GM21360 (cell line): ENCODE measurements around the gene GADL1.

Experiments
- ATAC-seq: cut with Tn5 transposase; IDR thresholded peaks from one replicate; pipeline ENCODE4 v1.9.1; 2021; ENCODE audit warnings: mild to moderate bottlenecking, moderate library complexity; ENCODE audit not compliant: unreplicated experiment

GADL1 gene

DNA sequence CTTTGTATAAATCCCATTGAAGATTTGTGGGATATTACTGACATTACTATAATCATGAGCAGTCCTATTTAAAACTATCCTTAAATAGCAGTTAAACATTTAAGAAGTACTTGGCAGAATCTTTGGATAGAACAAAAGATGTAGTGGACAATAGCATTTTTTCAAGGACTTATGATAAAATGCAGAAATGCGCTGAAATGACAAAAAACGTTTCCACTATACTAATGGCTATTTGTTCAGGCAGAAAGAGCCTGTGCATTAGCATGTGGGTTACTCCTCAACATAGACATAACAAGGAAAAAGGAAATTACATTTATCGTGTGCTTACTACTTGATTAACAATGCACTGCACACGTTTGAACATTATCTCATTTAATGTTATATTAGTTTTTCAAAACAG, 80.7 kb downstream of the GADL1 start:
- ATAC-seq = no peak

GRCh38 chr3:30811151-30811795, 83.2 kb downstream of the GADL1 start:
- ATAC-seq = no peak

DNA sequence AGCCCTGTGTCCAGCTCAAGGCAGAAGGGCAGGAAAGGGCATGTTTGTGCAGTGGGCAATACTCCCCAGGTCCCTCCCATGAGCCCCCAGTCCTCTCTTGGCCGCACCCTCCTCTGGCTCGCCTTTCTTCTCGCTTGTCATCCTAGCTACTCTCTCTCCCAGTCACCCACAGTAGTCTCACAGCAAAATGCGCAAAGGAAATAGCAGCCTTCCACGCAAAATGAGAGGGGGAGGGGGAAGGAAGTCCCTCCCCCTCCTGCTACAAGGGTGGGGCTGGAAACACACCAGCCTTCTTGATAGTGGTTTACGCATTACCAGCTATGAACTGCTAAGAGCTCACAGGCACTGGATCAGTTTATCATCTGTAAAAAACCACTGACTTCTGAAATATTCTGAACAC, 83.8 kb downstream of the GADL1 start:
- ATAC-seq = no peak

GRCh38 chr3:30805695-30806094, 88.8 kb downstream of the GADL1 start:
- no peak for ATAC-seq

GRCh38 chr3:30804984-30805383, 89.5 kb downstream of the GADL1 start:
- no peak for ATAC-seq

DNA sequence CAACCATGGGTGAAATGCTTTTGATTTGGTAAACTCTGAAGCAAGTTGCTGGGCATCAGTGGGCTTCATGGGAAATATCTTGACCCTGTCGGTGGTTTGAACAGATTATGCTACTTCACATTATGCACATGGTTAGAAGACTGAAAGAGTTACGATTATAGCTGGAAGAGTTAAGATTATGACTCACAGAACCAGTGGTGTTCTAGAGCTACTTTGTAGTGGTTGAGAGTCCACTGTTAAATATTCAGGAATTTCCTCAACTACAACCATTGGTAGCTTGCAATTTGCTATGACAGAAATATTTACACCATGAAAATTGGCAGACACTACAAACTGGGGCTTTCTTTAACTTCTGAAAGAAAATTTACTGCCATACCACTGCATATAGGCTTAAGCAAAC, 99.3 kb downstream of the GADL1 start:
- no peak for ATAC-seq

DNA sequence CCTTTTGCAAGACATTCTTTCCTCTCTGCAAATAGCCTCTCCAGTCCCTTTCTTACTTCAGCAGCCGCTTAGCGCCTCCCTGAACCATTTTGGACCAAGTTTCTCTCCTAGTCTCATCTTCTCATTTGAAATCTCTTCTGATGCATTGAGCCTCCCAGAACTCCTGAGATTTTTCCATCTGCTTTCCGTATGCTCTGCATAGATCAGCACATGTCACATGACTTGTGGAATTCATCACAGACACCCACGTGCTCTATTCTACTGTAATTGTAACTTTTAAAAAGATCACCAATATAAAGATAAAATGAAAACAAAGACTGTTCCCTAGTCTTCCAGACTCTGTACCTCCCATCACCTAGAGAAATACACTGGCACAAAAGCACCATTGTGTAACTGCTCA, 100.7 kb downstream of the GADL1 start:
- ATAC-seq = no peak

GRCh38 chr3:30790150-30790549, 104.3 kb downstream of the GADL1 start:
- ATAC-seq = no peak

DNA sequence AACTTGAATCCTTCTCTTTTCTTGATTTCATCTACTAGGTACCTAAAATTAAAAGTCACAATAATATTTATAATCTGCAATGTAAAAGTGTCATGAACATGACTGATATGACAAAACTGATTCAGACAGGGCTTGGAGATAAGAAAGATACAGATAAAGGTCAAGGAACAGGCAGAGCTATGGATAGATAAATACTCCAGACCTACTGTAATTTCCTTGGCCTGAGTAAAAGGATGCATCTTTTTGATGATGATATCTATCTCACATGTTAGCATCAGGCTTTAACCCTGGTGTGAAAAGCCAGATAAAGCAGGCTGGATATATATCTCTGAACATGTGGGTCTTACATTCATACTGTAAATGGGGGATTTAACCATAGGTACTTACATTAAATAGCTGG, 108.1 kb downstream of the GADL1 start:
- ATAC-seq = no peak

GRCh38 chr3:30779686-30780287, 114.7 kb downstream of the GADL1 start:
- no peak for ATAC-seq

DNA sequence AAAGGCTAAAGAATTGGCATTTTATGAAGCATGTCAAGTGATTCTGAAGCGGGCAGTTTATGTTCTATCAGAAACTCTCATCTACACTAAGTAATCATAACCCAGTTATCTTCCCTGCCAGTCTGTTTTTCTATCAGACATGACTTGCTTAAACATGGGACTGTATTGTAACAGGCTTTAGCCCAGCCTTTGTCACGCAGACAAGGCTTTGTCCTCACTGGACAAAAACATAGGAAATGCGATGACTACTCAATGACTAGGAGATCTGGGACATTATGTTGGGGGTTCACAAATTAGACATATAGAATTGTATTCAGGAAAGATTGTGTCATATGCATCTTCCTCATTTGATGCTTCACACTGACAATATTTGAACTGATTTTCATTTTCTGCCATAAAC, 115.5 kb downstream of the GADL1 start:
- ATAC-seq = no peak

DNA sequence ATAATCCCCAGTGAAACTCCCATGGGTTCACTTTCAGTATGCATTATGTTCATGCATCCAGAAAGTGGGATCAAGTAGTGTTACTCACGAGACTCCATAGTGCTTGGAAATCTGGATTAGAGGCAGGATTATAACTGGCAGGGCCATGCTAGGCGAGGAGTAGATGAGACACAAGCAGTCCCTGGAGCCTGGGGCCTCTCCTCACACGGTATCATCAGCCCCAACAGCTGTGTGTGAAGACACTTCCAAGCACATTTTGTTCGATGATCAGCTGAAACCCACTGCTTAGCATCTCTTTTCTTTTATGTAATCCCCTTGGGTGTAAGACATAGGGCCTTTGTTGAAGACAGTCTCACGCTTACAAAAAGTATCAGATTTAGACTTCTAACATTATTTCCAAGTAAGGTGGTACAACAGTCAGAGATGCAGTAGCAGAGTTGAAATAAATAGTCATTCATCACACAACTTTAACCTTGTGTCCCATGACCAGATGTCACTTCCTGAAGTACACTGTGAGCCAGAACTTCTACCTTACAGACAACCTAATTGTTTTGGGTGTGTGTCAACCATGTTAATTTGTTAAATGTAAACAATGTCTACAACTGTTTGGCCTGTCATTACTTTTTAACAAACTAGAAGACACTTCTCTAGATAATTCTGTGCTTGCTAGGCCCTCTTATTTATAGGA, 116.9 kb downstream of the GADL1 start:
- no peak for ATAC-seq

- ATAC-seq = no peak
These were observed 118.2 kb downstream of the GADL1 start for GRCh38 chr3:30776186-30776815.

GRCh38 chr3:30775040-30775439, 119.4 kb downstream of the GADL1 start:
- ATAC-seq = no peak

DNA sequence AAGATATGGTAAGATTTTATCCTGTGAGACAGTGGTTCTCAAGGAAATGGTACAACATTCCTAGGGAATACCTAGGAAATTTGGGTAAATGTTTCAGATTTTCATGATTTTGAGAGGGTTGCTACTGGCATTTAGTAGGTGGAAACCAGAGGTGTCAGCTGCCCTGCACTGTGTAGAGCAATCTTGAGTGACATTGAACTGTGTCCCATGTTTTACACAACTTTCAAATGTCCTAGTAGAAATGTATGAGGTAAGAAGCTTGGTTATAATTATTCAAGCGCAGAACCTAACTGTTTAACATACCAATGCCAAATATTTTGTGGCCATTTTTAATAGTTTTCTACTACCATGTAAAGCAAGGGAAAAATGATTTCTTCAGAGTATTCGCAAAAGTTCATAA, 120.4 kb downstream of the GADL1 start:
- ATAC-seq = no peak

- no peak for ATAC-seq
These were observed 124.1 kb downstream of the GADL1 start for GRCh38 chr3:30770387-30770786.

GRCh38 chr3:30768703-30769550, 125.5 kb downstream of the GADL1 start:
- ATAC-seq = no peak

GRCh38 chr3:30768046-30768445, 126.4 kb downstream of the GADL1 start:
- no peak for ATAC-seq

- ATAC-seq = no peak
These were observed 127.9 kb downstream of the GADL1 start for GRCh38 chr3:30766522-30766921.

GRCh38 chr3:30764891-30765290, 129.6 kb downstream of the GADL1 start:
- no peak for ATAC-seq

GRCh38 chr3:30764281-30764680, 130.2 kb downstream of the GADL1 start:
- ATAC-seq = no peak
